ENCODE data around the gene ALK.

- TF ChIP-seq CTCF (IDR thresholded peaks at IDR 0.05; ENCODE audit: low read length) (no peak), EZH2phosphoT487 (IDR thresholded peaks at IDR 0.05; ENCODE audit: low read length) (no peak), EZH2 (optimal IDR thresholded peaks at IDR 0.05; ENCODE audit: low read depth, low read length) (no peak)
Measured at GRCh38 chr2:29239209-29239960, 682.0 kb downstream of the ALK start.
